Cardiac fibroblast (primary cell): ENCODE results near the gene GOLM1.

ENCODE experiments used
- DNase-seq, 2 donors: peaks; one replicate each; pipeline versions ENCODE4 v3.0.0 to v3.0.0-alpha.2; 2010; ENCODE audit warnings: low read depth in 2 of 2
- H3K4me3 ChIP-seq, 2 donors: replicated peaks in 1 of 2; 1 replicate in 1 of 2; 2 replicates in 1 of 2; pipeline ENCODE4 v1.5.1; 2011; ENCODE audit warnings: low read depth in 2 of 2, low read length in 2 of 2, mild to moderate bottlenecking in 2 of 2, moderate library complexity in 1 of 2
- CTCF ChIP-seq: IDR thresholded peaks from one replicate; pipeline ENCODE4 v1.5.1; 2011; ENCODE audit warnings: low read depth, mild to moderate bottlenecking, low read length, inconsistent platforms

Gene GOLM1

GRCh38 chr9:85995097-85995496 is 104.3 kb downstream of the GOLM1 start:
- DNase-seq, result no peak
- TF ChIP-seq CTCF, result no peak

GRCh38 chr9:85994191-85994590 is 105.2 kb downstream of the GOLM1 start:
- H3K4me3 ChIP-seq, result no peak overlapping the region
- no peak for TF ChIP-seq CTCF
- DNase-seq, result no peak

More at GRCh38 chr9:85995097-85995496, 104.3 kb downstream of the GOLM1 start:
- H3K4me3 ChIP-seq, result no peak overlapping the region

DNA sequence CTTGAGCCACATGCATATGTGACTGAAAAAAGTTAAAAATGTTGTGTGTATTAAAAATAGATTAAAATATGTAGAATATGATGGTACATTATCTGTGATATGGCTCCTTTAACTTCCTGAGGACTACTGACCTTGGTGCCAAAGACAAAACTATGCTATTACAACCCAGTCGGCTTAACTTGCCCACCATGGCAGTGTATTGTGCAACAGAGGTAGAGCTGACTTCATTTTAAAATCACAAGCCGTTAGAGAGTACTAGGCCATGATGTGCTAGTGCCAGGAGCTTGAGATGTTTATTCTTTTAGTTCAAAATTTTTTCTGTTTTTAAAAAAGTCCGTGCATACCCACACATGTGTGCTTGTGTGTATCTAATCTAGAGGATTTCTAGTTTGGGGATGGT is 112.1 kb downstream of the GOLM1 start:
- H3K4me3 ChIP-seq, result no peak overlapping the region
- no peak for DNase-seq
- TF ChIP-seq CTCF, result no peak

GRCh38 chr9:85984457-85984856 is 114.9 kb downstream of the GOLM1 start:
- no peak for TF ChIP-seq CTCF
- no peak overlapping the region for H3K4me3 ChIP-seq
- no peak for DNase-seq

- H3K4me3 ChIP-seq, result no peak overlapping the region
- no peak for DNase-seq
- TF ChIP-seq CTCF, result no peak
Measured at GRCh38 chr9:85981369-85981768, 118.0 kb downstream of the GOLM1 start.

GRCh38 chr9:85978496-85978895 is 120.9 kb downstream of the GOLM1 start:
- peak; percentile 6 to 10 for DNase-seq
- TF ChIP-seq CTCF, result no peak
- H3K4me3 ChIP-seq, result no peak overlapping the region
